Measurements from ENCODE around the gene SPRR5. TPM values are rescaled to one million over a fixed set of nuclear protein-coding genes. Genes with fewer than 3 reads are reported as not detected.

SPRR5 gene, protein sequence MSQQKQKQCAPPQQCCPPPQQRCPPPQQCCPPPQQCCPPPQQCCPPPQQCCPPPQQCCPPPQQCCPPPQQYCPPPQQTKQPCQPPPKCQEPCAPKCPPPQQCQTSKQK
- total RNA-seq: not detected

DNA sequence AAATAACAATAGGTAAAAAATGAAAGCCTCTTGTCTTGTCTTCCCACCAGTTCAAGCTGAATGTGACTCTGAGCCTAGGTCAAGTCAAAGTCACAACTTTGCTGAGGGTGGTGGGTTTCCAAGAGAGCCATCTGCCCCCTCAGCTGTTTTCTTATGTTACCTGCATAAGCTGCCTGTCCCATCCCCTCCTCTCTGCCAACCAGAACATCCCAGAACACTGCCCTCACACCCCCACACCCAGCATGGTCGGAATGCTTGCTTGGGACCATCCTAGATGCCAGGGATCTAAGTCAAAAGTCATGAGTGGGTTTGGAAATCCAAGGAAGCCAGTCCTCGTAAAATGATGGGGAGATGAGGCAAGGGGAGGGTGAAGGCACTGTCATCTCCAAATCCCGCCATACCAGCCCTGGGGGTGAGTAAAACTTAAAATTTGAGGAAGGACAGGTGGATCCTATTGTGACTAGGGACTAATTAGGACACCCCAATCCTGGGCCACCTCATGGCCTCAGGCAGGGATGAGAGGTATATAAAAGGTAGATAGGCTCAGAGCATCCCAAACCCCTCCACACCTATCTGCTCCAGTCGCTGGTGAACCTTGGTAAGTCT, at the start of gene SPRR5:
TSS of gene SPRR5 (plus strand) at position 556 of the 606 bp plus-strand sequence. CDS start 1,349 bp downstream, outside the sequence.

DNA sequence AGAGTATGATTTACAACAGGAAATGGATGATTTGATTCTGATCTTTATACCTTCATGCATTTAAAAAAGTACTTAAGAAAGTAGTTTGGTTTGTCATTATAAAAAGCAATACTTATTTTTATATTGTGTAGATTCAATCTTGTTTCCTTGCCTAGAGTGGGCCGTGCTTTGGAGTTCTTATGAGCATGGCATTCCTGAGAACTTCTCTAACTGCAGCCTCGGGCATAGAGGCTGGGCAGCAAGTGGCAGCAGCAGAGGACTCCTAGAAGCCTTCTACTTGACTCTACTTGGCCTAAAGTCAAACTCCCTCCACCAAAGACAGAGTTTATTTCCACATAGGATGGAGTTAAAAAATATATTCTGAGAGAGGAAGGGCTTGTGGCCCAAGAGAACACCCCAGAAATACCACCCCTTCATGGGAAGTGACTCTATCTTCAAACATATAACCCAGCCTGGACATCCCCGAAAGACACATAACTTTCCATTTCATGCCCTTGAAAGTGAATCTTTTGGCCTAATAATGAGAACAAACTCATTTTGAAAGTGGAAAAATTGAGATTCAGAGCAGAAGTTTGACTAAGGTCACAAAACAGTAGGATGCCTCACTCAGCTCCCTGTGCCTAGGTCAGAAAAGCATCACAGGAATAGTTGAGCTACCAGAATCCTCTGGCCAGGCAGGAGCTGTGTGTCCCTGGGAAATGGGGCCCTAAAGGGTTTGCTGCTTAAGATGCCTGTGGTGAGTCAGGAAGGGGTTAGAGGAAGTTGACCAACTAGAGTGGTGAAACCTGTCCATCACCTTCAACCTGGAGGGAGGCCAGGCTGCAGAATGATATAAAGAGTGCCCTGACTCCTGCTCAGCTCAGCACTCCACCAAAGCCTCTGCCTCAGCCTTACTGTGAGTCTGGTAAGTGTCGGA, 39.1 kb upstream of the SPRR5 start, which contains the start of gene IVL:
TSS of gene IVL (plus strand) at position 861 of the 916 bp plus-strand sequence. CDS start 1,252 bp downstream, outside the sequence.

DNA sequence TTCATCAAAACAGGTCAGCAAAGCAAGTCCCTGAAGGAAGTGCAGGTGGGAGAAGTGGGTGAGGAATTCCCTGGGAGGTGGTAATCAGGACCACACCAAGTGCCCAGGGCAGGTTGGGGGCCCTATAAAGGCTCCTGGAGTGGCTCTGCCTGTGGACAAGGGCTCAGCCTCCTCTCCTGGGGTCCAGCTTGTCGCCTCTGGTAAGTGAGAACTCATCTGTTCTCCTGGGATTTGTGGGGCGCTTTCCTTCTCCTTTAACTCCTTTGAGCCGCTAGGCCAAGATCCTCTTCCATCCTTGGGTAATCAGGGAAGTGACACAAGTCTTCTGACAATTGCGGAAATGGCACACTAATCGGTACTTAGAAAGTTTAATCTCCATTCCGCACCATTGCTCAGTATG, 23.5 kb downstream of the SPRR5 start, which contains the start of gene SPRR4:
TSS of gene SPRR4 (plus strand) at position 154 of the 400 bp plus-strand sequence. CDS start 1,243 bp downstream, outside the sequence.

DNA sequence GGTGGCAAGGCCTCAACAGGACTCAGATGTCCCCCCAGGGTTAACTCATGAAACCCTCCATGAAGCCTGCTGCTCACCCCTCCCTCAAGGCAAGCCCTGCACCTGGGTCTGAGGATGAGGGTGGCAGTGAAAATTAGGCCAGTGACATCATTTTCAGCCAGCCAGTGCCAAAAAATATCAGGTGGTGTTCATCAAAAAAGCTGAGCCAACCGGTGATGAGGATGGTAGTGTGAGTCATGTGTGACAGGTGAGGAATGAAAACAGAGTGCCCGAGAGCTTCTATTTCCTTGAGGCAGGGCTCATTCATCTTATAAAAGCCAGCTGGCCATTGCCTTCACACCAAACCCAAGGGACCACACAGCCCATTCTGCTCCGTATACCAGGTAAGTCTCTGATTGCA, 36.7 kb downstream of the SPRR5 start, which contains the start of gene SPRR1A:
TSS of gene SPRR1A (plus strand) at position 339 of the 400 bp plus-strand sequence. CDS start 1,150 bp downstream, outside the sequence.

Other genes with a start within 250 kb of the SPRR5 start
- not detected for gene LCE2A, start 248.9 kb upstream of the SPRR5 start, total RNA-seq
- gene LCE4A, start 239.0 kb upstream of the SPRR5 start, total RNA-seq: not detected
- gene KPRP, start 189.2 kb upstream of the SPRR5 start, total RNA-seq: not detected
- not detected for gene LCE1F, start 172.1 kb upstream of the SPRR5 start, total RNA-seq
- gene LCE1E, start 160.9 kb upstream of the SPRR5 start, total RNA-seq: not detected
- gene LCE1D, start 150.5 kb upstream of the SPRR5 start, total RNA-seq: not detected
- not detected for gene LCE1C, start 140.6 kb upstream of the SPRR5 start, total RNA-seq
- gene LCE1B, start 135.2 kb upstream of the SPRR5 start, total RNA-seq: not detected
- not detected for gene LCE1A, start 119.7 kb upstream of the SPRR5 start, total RNA-seq
- not detected for gene LCE6A, start 104.3 kb upstream of the SPRR5 start, total RNA-seq
- not detected for gene LCE7A, start 87.2 kb upstream of the SPRR5 start, total RNA-seq
- gene SMCP, start 68.9 kb upstream of the SPRR5 start, total RNA-seq: not detected
- 0.44 TPM for gene IVL, start 38.7 kb upstream of the SPRR5 start, total RNA-seq
- not detected for gene SPRR4, start 23.4 kb downstream of the SPRR5 start, total RNA-seq
- not detected for gene SPRR1A, start 36.9 kb downstream of the SPRR5 start, total RNA-seq
- gene SPRR3, start 54.5 kb downstream of the SPRR5 start, total RNA-seq: not detected
- not detected for gene SPRR1B, start 84.0 kb downstream of the SPRR5 start, total RNA-seq
- not detected for gene SPRR2D, start 93.9 kb downstream of the SPRR5 start, total RNA-seq
- not detected for gene SPRR2A, start 110.3 kb downstream of the SPRR5 start, total RNA-seq
- gene SPRR2B, start 124.4 kb downstream of the SPRR5 start, total RNA-seq: not detected
- not detected for gene SPRR2E, start 147.3 kb downstream of the SPRR5 start, total RNA-seq
- gene SPRR2F, start 166.3 kb downstream of the SPRR5 start, total RNA-seq: not detected
- gene SPRR2G, start 203.7 kb downstream of the SPRR5 start, total RNA-seq: not detected

All from camera-type eye (tissue), 1 donor.